GM18951 (cell line): ENCODE measurements around the gene LYPD5.
"Not testable (repeated sequence)": the region's sequence is repeated elsewhere in the genome, so short reads cannot be mapped to it uniquely, and the experiment has no call there.

Experiments used
- POLR2A ChIP-seq: IDR thresholded peaks from 4 replicates; pipeline ENCODE4 v1.6.1; 2011; ENCODE audit warnings: mild to moderate bottlenecking; ENCODE audit not compliant: insufficient read length, insufficient read depth; ENCODE audit errors: extremely low read depth
- in situ Hi-C: fragments of 300-500 bp; cut with MboI; formaldehyde crosslinking; loops from one replicate; pipeline ENCODE4 v1.12.0; 2022; ENCODE audit warnings: low sequenced_read_pairs, mixed read lengths, inconsistent platforms; ENCODE audit not compliant: unreplicated experiment

Gene LYPD5, protein sequence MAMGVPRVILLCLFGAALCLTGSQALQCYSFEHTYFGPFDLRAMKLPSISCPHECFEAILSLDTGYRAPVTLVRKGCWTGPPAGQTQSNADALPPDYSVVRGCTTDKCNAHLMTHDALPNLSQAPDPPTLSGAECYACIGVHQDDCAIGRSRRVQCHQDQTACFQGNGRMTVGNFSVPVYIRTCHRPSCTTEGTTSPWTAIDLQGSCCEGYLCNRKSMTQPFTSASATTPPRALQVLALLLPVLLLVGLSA

GRCh38 chr19:43802216-43802951 is at the start of gene LYPD5:
Gene LYPD5, minus strand, starts transcription at chr19:43802447. Its CDS starts 67 bp downstream, at chr19:43802380.
- in situ Hi-C loops = no loop called here
- no peak for TF ChIP-seq POLR2A

DNA sequence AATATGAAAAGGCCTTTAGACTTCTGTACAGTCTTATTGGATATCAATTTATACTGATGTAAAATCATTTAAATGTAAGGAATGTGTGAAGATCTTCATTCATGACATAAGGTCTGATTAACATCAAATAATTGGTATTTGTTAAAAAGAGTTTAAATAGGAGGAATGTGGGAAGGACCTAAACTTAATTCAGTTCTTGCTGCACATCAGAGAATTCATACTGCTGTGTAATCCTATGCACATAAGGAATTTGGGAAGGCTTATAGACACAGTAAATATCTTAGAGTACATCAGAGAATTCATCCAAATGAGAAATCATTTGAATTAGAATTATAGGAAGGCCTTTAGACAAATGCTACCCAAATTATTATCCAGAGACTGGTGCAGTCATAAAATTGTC is 46.6 kb upstream of the LYPD5 start:
- in situ Hi-C loops = no loop called here
- TF ChIP-seq POLR2A = no peak

DNA sequence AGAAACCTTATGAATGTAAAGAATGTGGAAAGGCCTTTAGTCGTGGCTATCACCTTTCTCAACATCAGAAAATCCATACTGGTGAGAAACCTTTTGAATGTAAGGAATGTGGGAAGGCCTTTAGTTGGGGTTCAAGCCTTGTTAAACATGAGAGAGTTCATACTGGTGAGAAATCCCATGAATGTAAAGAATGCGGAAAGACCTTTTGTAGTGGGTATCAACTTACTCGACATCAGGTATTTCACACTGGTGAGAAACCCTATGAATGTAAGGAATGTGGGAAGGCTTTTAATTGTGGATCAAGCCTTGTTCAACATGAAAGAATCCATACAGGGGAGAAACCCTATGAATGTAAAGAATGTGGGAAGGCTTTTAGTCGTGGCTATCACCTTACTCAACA is 45.6 kb upstream of the LYPD5 start:
- no peak for TF ChIP-seq POLR2A
- in situ Hi-C loops = no loop called here

GRCh38 chr19:43847246-43847645 is 45.0 kb upstream of the LYPD5 start:
- no peak for TF ChIP-seq POLR2A
- in situ Hi-C loops = no loop called here

GRCh38 chr19:43842007-43842406 is 39.8 kb upstream of the LYPD5 start:
- in situ Hi-C loops = no loop called here

GRCh38 chr19:43839139-43839538 is 36.9 kb upstream of the LYPD5 start:
- no peak for TF ChIP-seq POLR2A
- in situ Hi-C loops = no loop called here

More at GRCh38 chr19:43842007-43842406, 39.8 kb upstream of the LYPD5 start:
- no peak for TF ChIP-seq POLR2A

- in situ Hi-C loops = no loop called here
- TF ChIP-seq POLR2A = peak; percentile 35
Observed at GRCh38 chr19:43826787-43827754, 24.8 kb upstream of the LYPD5 start, which contains the start of gene ZNF283. Gene ZNF283, plus strand, starts transcription at chr19:43827321. Its CDS starts 6,184 bp downstream, at chr19:43833505.

- in situ Hi-C loops = not testable (repeated sequence)
Observed at GRCh38 chr19:43824572-43824971, 22.3 kb upstream of the LYPD5 start.

- in situ Hi-C loops = not testable (repeated sequence)
Observed at GRCh38 chr19:43823856-43824255, 21.6 kb upstream of the LYPD5 start.

DNA sequence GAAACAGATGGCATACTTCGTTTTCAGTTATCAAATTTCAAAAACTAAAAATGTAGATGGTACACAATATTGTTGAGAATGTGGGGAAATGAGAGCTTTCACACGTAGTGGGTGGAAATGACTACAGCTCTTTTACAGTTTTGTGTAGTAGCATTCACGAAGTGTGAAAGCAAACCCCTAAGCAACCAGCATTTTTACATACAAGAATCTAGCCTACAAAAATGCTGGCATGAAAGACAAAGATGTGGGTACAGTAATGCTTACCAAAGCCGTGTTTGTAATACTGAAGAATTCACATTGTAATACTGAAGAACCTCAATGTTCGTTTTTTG is 18.6 kb upstream of the LYPD5 start:
- in situ Hi-C loops = no loop called here
- TF ChIP-seq POLR2A = no peak

- TF ChIP-seq POLR2A = no peak
- in situ Hi-C loops = no loop called here
Observed at GRCh38 chr19:43820098-43820883, 18.0 kb upstream of the LYPD5 start.

DNA sequence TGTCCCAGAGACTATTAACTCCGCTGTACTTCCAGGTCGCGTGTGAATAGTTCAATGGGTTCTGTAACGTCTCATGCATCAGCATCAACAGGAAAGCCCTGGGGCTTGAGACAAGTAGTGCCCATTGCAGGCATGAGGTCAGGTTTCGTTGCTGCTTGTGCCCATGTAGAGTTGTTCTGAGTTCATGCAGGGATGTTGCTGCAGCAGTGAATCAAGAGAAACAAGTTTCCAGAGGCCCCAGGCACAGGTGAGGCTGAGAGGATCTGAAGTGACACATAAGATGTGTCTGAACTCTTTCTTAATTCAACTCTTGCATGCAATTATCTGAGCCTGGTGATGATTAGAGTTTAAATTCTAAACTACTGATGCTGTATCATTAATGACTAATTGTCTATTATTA is 16.3 kb upstream of the LYPD5 start:
- no peak for TF ChIP-seq POLR2A
- in situ Hi-C loops = no loop called here

DNA sequence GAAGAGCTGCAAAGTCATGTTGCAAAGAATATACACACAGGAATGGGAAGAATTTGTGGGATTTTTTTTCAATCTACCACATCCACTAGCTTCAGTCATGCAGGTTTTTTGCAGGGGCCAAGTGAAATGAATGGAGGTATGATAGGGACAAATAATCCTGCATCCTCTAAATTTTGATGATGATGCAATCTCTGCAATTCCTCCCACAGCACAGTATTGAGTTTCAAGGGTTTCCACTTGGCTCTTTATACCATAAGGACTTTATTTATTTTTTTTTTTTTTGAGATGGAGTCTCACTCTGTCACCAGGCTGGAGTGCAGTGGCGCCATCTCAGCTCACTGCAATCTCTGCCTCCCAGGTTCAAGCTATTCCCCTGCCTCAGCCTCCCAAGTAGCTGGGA is 15.2 kb upstream of the LYPD5 start:
- in situ Hi-C loops = not testable (repeated sequence)
